NT2/D1 (cell line): Measurements from ENCODE around the gene PDZD8.

Source experiments
- DNase-seq: peaks from one replicate; pipeline ENCODE4 v3.0.0-alpha.2; 2011; ENCODE audit warnings: low read depth, low spot score
- H3K27me3 ChIP-seq: 2 replicates; pipeline ENCODE4 v1.6.0; 2011; ENCODE audit warnings: mild to moderate bottlenecking; ENCODE audit not compliant: insufficient read length, insufficient read depth
- H3K36me3 ChIP-seq: 2 replicates; pipeline ENCODE4 v1.6.1; 2011; ENCODE audit warnings: mild to moderate bottlenecking, low read length, mixed read lengths; ENCODE audit not compliant: insufficient read depth, insufficient read length
- H3K4me1 ChIP-seq: 2 replicates; pipeline ENCODE4 v1.5.1; 2011; ENCODE audit not compliant: insufficient read depth, insufficient read length
- H3K4me3 ChIP-seq: 2 replicates; pipeline ENCODE4 v1.5.1; 2011; ENCODE audit warnings: low read depth; ENCODE audit not compliant: insufficient read length
- H3K9ac ChIP-seq: 2 replicates; pipeline ENCODE4 v1.6.0; 2011; ENCODE audit warnings: low read depth; ENCODE audit not compliant: insufficient read length
- H3K9me3 ChIP-seq: 2 replicates; pipeline ENCODE4 v1.5.1; 2011; ENCODE audit warnings: mild to moderate bottlenecking, low read length; ENCODE audit not compliant: insufficient read depth
- SUZ12 ChIP-seq: IDR thresholded peaks from 2 replicates; pipeline ENCODE4 v1.6.1; 2011; ENCODE audit not compliant: insufficient read length, insufficient read depth; ENCODE audit errors: extremely low read depth
- YY1 ChIP-seq: IDR thresholded peaks from 2 replicates; pipeline ENCODE4 v1.6.1; 2011; ENCODE audit not compliant: insufficient read length, insufficient read depth
- ZNF274 ChIP-seq: IDR thresholded peaks from 2 replicates; pipeline ENCODE4 v1.6.1; 2011; ENCODE audit warnings: mild to moderate bottlenecking, low read depth, low read length

The PDZD8 gene

GRCh38 chr10:117418121-117418520, 42.9 kb upstream of the PDZD8 start:
- H3K27me3 ChIP-seq: no peaks in the 10 kb centered on the region
- no peak for DNase-seq
- no peaks in the 10 kb centered on the region for H3K9me3 ChIP-seq
- no peak for TF ChIP-seq SUZ12
- no peak for TF ChIP-seq ZNF274
- TF ChIP-seq YY1: no peak
- no peaks in the 10 kb centered on the region for H3K36me3 ChIP-seq
- H3K4me3 ChIP-seq: no peak overlapping the region
- H3K4me1 ChIP-seq: peaks cover 2% of the 10 kb centered on the region
- no peak overlapping the region for H3K9ac ChIP-seq

DNA sequence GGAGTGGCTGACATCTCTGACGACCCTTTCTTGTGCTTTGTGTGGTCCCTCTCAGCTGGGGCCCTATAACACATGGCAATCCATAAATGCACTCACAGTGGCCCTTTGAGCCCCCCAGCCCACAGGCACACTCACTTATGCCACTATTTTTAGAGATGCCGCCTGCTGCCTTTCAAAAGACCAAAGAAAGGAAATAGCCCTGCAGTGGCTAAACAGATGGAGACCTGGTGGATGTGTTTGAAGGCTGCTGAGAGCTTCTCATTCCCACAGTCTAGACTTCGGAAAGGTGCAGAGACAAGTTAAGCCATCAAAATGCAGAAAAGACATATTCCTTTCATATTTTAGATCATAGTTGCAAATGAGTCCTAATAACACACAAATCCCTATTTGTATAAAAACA, 42.0 kb upstream of the PDZD8 start:
- TF ChIP-seq ZNF274 (no peak), SUZ12 (no peak)
- H3K27me3 ChIP-seq: no peaks in the 10 kb centered on the region
- peaks cover 2% of the 10 kb centered on the region for H3K4me1 ChIP-seq
- H3K9me3 ChIP-seq: no peaks in the 10 kb centered on the region
- H3K4me3 ChIP-seq: no peak overlapping the region
- no peaks in the 10 kb centered on the region for H3K36me3 ChIP-seq
- no peak for DNase-seq
- H3K9ac ChIP-seq: no peak overlapping the region

- no peak overlapping the region for H3K9ac ChIP-seq
- TF ChIP-seq ZNF274 (no peak), SUZ12 (no peak), YY1 (no peak)
- no peaks in the 10 kb centered on the region for H3K9me3 ChIP-seq
- no peak overlapping the region for H3K4me3 ChIP-seq
- H3K36me3 ChIP-seq: no peaks in the 10 kb centered on the region
- no peak for DNase-seq
- H3K4me1 ChIP-seq: no peaks in the 10 kb centered on the region
- no peaks in the 10 kb centered on the region for H3K27me3 ChIP-seq
Measured at GRCh38 chr10:117413928-117414618, 38.8 kb upstream of the PDZD8 start.

- H3K36me3 ChIP-seq: no peaks in the 10 kb centered on the region
- H3K4me3 ChIP-seq: no peak overlapping the region
- H3K9ac ChIP-seq: no peak overlapping the region
- no peak for DNase-seq
- H3K27me3 ChIP-seq: no peaks in the 10 kb centered on the region
- H3K9me3 ChIP-seq: no peaks in the 10 kb centered on the region
- H3K4me1 ChIP-seq: no peaks in the 10 kb centered on the region
- TF ChIP-seq ZNF274 (no peak), YY1 (no peak), SUZ12 (no peak)
Measured at GRCh38 chr10:117412469-117413010, 37.3 kb upstream of the PDZD8 start.

DNA sequence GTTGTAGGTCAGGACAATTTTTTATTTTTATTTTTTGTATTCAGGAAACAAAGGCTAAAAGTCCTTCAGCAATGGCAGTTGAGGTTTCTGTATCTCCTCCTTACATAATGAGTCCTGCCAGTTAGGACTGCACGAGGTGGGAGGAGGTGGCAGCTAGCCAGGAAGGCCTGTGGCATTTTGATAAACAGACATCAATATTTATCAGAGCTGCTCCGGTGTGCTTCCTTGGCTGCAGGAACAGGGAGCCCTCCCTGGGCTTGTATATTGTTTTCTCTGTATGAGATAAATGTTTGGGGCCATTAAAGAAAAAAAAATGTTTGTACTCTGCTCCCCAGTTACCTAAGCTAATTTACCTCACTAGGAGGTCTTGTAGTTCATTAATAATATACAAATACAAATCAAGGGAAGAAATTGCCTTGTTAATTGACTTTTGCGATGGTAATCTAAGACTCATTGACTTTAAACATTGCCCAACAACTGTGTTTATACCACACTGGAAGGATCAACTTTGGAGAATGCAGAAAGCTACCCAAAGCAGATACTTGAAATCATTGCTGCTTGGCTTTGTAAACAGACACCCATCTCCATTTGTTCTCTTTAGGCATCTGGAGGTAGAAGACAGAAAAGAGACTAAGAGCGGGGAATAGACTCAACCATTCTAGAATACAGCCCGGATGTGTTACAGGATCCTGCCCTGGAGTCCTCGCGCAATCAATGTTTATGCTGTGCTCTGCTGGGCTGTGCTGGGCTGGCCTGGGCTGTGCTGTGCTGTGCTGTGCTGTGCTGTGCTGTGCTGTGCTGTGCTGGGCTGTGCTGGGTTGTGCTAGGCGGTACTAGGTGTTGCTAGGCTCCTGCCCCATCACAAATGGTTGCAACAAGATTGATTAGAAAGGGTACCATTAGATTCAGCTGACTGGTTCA, 36.5 kb upstream of the PDZD8 start:
- Histone ChIP-seq H3K4me3 (no peak overlapping the region), H3K4me1 (no peaks in the 10 kb centered on the region), H3K27me3 (no peaks in the 10 kb centered on the region), H3K9ac (no peak overlapping the region), H3K9me3 (no peaks in the 10 kb centered on the region), H3K36me3 (no peaks in the 10 kb centered on the region)
- TF ChIP-seq YY1: no peak
- no peak for TF ChIP-seq ZNF274
- TF ChIP-seq SUZ12: no peak
- no peak for DNase-seq

GRCh38 chr10:117410557-117410956, 35.3 kb upstream of the PDZD8 start:
- no peaks in the 10 kb centered on the region for H3K36me3 ChIP-seq
- H3K4me3 ChIP-seq: no peak overlapping the region
- TF ChIP-seq YY1 (no peak), ZNF274 (no peak), SUZ12 (no peak)
- no peaks in the 10 kb centered on the region for H3K27me3 ChIP-seq
- H3K9ac ChIP-seq: no peak overlapping the region
- DNase-seq: no peak
- no peaks in the 10 kb centered on the region for H3K9me3 ChIP-seq
- no peaks in the 10 kb centered on the region for H3K4me1 ChIP-seq

DNA sequence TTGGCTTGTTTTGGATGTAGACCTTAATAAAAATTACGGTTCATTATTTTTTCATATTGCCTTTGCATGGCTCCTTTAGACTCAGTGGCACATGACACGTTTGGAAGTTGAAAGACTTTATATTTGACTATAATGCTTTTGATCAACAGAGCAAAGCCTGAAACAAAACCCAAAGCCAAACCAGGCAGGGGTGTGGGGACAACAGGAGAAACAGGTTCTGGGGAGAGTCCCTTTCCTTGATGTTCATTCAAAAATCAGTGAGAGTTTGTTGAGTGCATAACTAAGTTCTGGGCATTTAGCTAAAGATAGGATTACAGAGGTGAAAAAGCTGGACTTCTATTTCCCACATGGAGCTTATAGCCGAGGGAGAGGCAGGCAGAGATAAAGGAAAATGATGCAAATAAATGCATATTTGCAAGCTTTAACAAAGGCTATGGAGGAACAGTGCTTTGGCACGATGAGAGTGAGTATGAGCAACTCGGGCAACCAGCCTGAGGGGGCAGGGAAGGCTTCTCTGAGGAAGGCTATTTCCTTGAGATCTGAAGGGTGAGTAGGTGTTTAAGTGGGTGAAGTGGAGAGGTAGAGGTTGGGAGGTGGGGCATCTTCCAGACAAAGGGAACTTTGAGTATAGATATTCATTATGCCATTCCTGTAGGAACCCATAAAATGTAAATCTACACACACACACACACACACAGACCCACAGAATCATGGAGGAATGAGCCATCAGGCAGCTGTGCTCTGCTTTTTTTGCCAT, 34.5 kb upstream of the PDZD8 start:
- Histone ChIP-seq H3K4me1 (no peaks in the 10 kb centered on the region), H3K9me3 (no peaks in the 10 kb centered on the region), H3K9ac (no peak overlapping the region), H3K4me3 (no peak overlapping the region), H3K27me3 (no peaks in the 10 kb centered on the region), H3K36me3 (no peaks in the 10 kb centered on the region)
- DNase-seq: no peak
- TF ChIP-seq YY1 (no peak), ZNF274 (no peak), SUZ12 (no peak)
